ENCODE data around the gene CNTN6. TPM values are rescaled to one million over a fixed set of nuclear protein-coding genes. Genes with fewer than 3 reads are reported as not detected.

Gene CNTN6
- total RNA-seq, 4 donors from 2014 or later, result not detected

DNA sequence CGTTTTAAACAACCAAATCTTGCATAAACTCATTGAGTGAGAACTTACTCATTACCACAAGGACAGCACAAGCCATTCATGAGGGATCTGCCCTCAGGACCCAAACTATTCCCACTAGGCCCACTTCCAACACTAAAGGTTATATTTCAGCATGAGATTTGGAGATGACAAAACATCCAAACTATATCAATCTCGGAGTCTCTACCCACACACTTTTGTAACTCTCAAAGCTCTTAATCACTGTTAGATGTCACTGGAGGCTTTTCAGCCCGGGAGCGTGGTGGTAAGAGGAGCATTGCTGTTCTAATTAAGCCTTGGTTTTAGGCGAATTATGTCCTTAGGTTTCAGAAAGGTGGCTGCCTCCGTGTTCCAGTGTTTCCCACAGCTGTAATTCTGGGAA is 86.3 kb downstream of the CNTN6 start:
- Histone ChIP-seq H3K9me3 (no peaks in the 10 kb centered on the region), H3K36me3 (no peaks in the 10 kb centered on the region), H3K27me3 (no peaks in the 10 kb centered on the region), H3K27ac (no peak overlapping the region), H3K4me3 (no peak overlapping the region), H3K4me1 (no peaks in the 10 kb centered on the region)
- in situ Hi-C loops (cut with MboI; ENCODE audit: low sequenced_read_pairs in 4 of 4), result no loop called here
- TF ChIP-seq, protein P1, sequence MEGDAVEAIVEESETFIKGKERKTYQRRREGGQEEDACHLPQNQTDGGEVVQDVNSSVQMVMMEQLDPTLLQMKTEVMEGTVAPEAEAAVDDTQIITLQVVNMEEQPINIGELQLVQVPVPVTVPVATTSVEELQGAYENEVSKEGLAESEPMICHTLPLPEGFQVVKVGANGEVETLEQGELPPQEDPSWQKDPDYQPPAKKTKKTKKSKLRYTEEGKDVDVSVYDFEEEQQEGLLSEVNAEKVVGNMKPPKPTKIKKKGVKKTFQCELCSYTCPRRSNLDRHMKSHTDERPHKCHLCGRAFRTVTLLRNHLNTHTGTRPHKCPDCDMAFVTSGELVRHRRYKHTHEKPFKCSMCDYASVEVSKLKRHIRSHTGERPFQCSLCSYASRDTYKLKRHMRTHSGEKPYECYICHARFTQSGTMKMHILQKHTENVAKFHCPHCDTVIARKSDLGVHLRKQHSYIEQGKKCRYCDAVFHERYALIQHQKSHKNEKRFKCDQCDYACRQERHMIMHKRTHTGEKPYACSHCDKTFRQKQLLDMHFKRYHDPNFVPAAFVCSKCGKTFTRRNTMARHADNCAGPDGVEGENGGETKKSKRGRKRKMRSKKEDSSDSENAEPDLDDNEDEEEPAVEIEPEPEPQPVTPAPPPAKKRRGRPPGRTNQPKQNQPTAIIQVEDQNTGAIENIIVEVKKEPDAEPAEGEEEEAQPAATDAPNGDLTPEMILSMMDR (IDR thresholded peaks at IDR 0.05 in 4 of 5, conservative IDR thresholded peaks at IDR 0.05 in 1 of 5), result no peak
- no peak for TF ChIP-seq POLR2A (IDR thresholded peaks at IDR 0.05)
- ATAC-seq (no peak), DNase-seq (no peak)
- intact Hi-C loops (cut with DNase I; ENCODE audit: low total_unique reads), result no loop called here

DNA sequence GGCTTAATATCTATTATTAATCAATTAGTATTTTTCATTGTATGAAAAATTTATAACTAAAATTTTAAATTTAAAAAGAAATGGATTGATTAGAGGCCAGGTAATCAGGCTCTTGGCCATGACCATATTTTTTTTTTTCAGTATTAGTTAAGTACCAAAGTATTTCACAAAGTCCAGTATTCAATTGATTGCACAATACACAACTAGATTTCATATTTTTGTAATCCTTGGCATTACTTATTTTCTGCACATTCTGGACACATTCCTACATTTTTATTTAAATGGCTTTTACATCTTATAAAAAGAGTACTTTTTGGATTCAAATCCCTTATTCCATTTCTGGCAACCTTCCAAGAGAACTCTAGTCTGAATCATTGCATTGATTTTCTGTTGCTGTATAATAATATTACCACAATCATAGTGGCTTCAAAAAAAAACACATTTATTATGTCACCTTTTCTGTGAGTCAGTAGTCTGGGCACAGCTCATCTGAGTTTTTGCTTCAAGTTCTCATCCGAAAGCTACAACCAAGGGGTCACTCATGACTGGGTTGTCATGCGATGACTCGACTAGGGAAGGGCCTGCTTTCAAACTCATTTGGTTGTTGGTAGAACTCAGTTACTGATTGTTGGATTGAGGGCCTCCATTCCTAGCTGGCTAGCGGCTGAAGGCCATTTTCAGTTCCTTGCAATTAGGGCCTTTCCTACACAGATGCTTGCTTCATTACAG is 90.7 kb downstream of the CNTN6 start:
- DNase-seq, result no peak
- in situ Hi-C loops (cut with MboI; ENCODE audit: low sequenced_read_pairs in 4 of 4) (no loop called here), intact Hi-C loops (cut with DNase I; ENCODE audit: low total_unique reads) (no loop called here)
- Histone ChIP-seq H3K9me3 (no peaks in the 10 kb centered on the region), H3K4me1 (no peaks in the 10 kb centered on the region), H3K36me3 (no peaks in the 10 kb centered on the region), H3K27ac (no peak overlapping the region), H3K4me3 (no peak overlapping the region), H3K27me3 (no peaks in the 10 kb centered on the region)
- no peak for ATAC-seq
- TF ChIP-seq, protein P1 (IDR thresholded peaks at IDR 0.05 in 4 of 5, conservative IDR thresholded peaks at IDR 0.05 in 1 of 5), result no peak
- no peak for TF ChIP-seq POLR2A (IDR thresholded peaks at IDR 0.05)

DNA sequence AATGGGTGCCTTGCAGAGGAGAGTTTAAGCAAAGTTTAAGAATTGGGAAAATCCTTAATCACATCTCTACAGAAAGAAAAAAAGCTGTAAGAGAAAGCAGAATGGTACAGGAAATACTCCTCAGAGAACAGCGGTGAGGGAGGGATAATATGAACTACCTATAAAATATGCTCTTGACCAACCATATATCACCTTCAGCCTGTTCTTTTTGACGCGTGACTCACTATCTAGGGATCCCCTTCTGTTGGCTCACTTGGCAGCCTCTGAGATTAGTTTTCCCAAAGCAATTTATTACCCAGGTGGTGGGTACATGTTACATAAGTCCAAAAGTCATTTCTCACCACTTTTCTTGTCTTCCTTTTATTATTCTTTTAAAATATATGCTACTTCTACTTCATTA is 97.7 kb downstream of the CNTN6 start:
- H3K9me3 ChIP-seq, result no peaks in the 10 kb centered on the region
- H3K36me3 ChIP-seq, result no peaks in the 10 kb centered on the region
- in situ Hi-C loops (cut with MboI; ENCODE audit: low sequenced_read_pairs in 4 of 4), result no loop called here
- H3K4me1 ChIP-seq, result no peaks in the 10 kb centered on the region
- ATAC-seq (no peak), DNase-seq (no peak)
- no peak overlapping the region for H3K4me3 ChIP-seq
- intact Hi-C loops (cut with DNase I; ENCODE audit: low total_unique reads), result no loop called here
- no peak overlapping the region for H3K27ac ChIP-seq
- TF ChIP-seq, protein P1 (IDR thresholded peaks at IDR 0.05 in 4 of 5, conservative IDR thresholded peaks at IDR 0.05 in 1 of 5), result no peak
- no peak for TF ChIP-seq POLR2A (IDR thresholded peaks at IDR 0.05)
- no peaks in the 10 kb centered on the region for H3K27me3 ChIP-seq

DNA sequence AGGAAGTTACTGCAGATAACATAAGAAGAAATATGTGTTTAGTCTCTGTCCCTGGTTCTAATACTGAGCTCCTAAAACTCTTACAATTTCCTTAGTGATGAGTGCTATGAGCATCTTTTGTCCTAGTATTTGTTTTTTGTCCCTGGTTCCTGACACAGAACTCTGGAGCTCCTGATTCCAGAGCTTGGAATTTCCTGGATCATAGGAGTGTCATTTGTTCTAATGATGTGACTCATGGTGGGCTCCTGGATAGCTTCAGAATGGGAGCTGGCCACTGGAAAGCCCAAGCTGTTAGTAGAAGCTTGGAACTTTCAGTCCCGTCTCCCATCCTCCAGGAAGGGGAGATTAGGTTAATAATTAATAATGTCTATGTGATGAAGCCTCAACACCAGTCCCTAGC is 98.2 kb downstream of the CNTN6 start:
- Histone ChIP-seq H3K36me3 (no peaks in the 10 kb centered on the region), H3K27ac (no peak overlapping the region), H3K9me3 (no peaks in the 10 kb centered on the region), H3K27me3 (no peaks in the 10 kb centered on the region), H3K4me1 (no peaks in the 10 kb centered on the region), H3K4me3 (no peak overlapping the region)
- no peak for TF ChIP-seq POLR2A (IDR thresholded peaks at IDR 0.05)
- TF ChIP-seq, protein P1 (IDR thresholded peaks at IDR 0.05 in 4 of 5, conservative IDR thresholded peaks at IDR 0.05 in 1 of 5), result no peak
- DNase-seq (no peak), ATAC-seq (no peak)
- intact Hi-C loops (cut with DNase I; ENCODE audit: low total_unique reads) (no loop called here), in situ Hi-C loops (cut with MboI; ENCODE audit: low sequenced_read_pairs in 4 of 4) (no loop called here)

DNA sequence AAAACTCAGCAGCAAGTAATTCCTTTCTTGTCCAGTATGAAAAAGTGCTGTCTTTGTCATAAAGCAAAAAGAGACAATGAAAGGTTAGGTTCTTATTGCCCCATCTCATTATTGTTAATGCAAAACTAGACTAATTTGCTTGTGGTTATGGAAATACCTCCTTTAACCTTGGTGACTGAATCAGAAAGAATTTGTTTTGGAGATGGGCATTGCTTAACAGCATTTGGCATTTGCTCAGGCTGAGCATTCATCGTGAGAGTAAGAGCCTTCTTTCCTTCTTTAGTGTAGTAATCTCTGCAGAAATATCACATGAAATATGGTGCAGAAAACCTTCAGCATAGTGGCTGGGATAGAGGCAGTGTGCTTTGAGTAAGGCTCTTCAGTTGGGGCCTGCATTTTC is 103.1 kb downstream of the CNTN6 start:
- DNase-seq, result no peak
- intact Hi-C loops (cut with DNase I; ENCODE audit: low total_unique reads), result no loop called here
- H3K27ac ChIP-seq, result no peak overlapping the region
- H3K4me3 ChIP-seq, result no peak overlapping the region
- H3K9me3 ChIP-seq, result no peaks in the 10 kb centered on the region
- in situ Hi-C loops (cut with MboI; ENCODE audit: low sequenced_read_pairs in 4 of 4), result no loop called here
- H3K27me3 ChIP-seq, result no peaks in the 10 kb centered on the region
- ATAC-seq, result no peak
- no peaks in the 10 kb centered on the region for H3K36me3 ChIP-seq
- TF ChIP-seq, protein P1 (IDR thresholded peaks at IDR 0.05 in 4 of 5, conservative IDR thresholded peaks at IDR 0.05 in 1 of 5), result no peak
- no peak for TF ChIP-seq POLR2A (IDR thresholded peaks at IDR 0.05)
- no peaks in the 10 kb centered on the region for H3K4me1 ChIP-seq

All from gastrocnemius medialis (tissue), 4 donors.